ENCODE measurements around the gene ZBTB43. TPM values are rescaled to one million over a fixed set of nuclear protein-coding genes. Genes with fewer than 3 reads are reported as not detected.
A peak's percentile ranks its signal among the peaks of the same experiment; 100 is the strongest.

ZBTB43 gene, protein sequence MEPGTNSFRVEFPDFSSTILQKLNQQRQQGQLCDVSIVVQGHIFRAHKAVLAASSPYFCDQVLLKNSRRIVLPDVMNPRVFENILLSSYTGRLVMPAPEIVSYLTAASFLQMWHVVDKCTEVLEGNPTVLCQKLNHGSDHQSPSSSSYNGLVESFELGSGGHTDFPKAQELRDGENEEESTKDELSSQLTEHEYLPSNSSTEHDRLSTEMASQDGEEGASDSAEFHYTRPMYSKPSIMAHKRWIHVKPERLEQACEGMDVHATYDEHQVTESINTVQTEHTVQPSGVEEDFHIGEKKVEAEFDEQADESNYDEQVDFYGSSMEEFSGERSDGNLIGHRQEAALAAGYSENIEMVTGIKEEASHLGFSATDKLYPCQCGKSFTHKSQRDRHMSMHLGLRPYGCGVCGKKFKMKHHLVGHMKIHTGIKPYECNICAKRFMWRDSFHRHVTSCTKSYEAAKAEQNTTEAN
- 10 to 100 TPM in 5 of 6 experiments, 1 to 10 TPM in 1; 9.2 to 15.9 (median 13.6) TPM for total RNA-seq (2021; fragmentation: NEBNext Ultra II Directional; extraction: Animal tissue kit (Norgen Biotek cat#: 25700))
- long read RNA-seq, full-length matches to known transcripts, result 9 of 12 reads
- long read RNA-seq, partial matches to known transcripts, result 0 of 12 reads
- long read RNA-seq, other reads (novel, unspliced or antisense), result 3 of 12 reads

DNA sequence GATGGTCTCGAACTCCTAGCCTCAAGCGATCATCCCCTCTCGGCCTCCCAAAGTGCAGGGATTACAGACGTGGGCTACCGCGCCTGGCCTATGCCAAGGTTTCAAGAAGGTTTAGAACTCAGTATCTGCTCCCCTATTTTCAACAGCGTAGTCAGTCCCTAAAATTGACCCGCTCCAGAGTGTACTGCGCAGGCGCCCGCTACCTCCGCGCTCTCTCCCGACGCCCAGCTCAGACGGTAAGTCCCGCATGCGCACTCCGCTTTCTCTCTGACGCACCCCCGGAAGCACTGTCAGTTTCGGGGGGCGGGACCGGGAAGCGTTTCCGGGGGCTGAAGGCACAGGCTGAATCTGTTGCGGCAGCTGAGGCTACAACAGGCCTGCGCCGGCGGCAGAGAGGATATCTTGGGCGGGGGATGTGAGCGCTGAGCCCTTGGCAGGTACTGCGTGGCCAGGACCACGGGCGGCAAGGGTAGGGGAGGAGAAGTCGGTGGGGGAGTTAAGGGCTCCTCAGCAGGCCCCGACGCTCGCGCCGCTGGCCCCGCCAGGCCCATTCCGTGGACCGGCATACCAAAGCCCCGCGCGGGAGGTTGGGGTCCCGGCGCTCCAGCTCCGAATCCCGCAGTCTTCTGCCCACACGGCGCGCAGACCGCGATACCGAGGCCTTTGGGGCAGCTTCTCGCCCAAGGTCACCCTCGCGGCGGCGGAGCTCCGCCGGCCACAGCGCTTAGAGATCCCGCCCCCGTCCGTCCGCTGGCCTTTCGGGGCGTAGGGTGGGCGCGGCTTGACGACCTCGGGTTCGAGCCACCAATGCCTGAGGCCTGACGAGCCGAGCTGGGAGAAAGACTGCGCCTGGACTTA lies at the start of gene ZBTB43:
Gene ZBTB43 (plus strand): TSS at position 345 of the 858 bp plus-strand sequence. CDS start 27,470 bp downstream, outside the sequence.
- H3K36me3 Mint-ChIP-seq (ENCODE audit: low read depth), result peaks cover 12% of the 10 kb centered on the region
- peaks cover 4% of the 10 kb centered on the region for H3K27me3 Mint-ChIP-seq (ENCODE audit: insufficient read depth)
- peaks cover 38% of the 10 kb centered on the region for H3K4me1 Mint-ChIP-seq (ENCODE audit: low read depth)
- H3K9me3 Mint-ChIP-seq, result no peaks in the 10 kb centered on the region
- peak; percentile 91 for DNase-seq
- peak within 1 kb of the TSS; percentile 95 for H3K27ac Mint-ChIP-seq
- TF ChIP-seq, protein P1, sequence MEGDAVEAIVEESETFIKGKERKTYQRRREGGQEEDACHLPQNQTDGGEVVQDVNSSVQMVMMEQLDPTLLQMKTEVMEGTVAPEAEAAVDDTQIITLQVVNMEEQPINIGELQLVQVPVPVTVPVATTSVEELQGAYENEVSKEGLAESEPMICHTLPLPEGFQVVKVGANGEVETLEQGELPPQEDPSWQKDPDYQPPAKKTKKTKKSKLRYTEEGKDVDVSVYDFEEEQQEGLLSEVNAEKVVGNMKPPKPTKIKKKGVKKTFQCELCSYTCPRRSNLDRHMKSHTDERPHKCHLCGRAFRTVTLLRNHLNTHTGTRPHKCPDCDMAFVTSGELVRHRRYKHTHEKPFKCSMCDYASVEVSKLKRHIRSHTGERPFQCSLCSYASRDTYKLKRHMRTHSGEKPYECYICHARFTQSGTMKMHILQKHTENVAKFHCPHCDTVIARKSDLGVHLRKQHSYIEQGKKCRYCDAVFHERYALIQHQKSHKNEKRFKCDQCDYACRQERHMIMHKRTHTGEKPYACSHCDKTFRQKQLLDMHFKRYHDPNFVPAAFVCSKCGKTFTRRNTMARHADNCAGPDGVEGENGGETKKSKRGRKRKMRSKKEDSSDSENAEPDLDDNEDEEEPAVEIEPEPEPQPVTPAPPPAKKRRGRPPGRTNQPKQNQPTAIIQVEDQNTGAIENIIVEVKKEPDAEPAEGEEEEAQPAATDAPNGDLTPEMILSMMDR (IDR thresholded peaks at IDR 0.05), result no peak
- H3K4me3 Mint-ChIP-seq, result peak within 1 kb of the TSS; percentile 96

DNA sequence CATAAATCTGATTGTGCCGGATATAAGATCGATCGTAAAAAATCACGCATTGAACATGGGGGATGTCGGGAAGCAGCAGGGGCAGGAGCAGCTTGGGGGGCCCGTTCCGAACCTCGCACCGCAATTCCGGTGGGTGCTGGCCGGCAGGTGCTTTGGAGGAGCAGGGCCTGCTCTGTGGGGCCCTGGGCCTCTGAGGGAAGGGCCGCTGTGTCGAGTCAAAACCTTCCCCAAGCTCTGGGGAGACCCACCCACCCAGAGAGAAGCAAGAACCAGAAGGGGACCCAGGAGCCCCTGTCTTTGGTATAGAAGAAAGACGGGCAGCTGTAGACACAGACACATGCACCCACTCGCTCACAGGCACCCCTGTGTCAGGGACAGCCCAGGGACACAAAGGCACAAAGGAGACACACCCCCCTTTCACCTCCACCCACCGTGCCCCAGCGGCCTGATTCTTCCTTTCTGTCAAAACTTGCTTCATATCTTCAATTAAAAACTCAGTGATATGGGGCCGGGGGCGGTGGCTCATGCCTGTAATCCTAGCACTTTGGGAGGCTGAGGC lies 49.4 kb upstream of the ZBTB43 start:
- Mint-ChIP-seq H3K36me3 (ENCODE audit: low read depth) (no peaks in the 10 kb centered on the region), H3K9me3 (no peaks in the 10 kb centered on the region), H3K27ac (no peak overlapping the region), H3K4me1 (ENCODE audit: low read depth) (no peaks in the 10 kb centered on the region), H3K4me3 (no peak overlapping the region), H3K27me3 (ENCODE audit: insufficient read depth) (peaks cover 48% of the 10 kb centered on the region)
- no peak for DNase-seq
- TF ChIP-seq, protein P1 (IDR thresholded peaks at IDR 0.05), result no peak

DNA sequence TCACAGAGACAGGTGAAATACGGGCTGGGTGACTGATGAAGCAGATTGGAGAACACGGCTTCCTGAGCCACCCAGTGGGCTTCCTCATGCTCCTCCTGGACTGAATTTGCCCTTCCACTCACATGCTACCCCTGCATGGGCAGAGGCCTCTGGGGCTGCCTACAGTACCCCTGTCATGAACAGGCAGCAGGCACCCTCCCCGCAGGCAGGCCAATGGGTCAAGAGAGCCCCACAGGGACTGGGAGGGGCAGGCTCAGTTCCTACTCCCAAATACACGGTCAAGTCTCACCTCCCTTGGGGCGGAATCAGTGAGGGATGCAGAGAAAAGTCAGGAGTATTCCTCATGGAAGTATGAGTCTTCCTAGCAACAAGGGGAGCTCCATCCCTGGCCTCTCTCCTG lies 48.6 kb upstream of the ZBTB43 start:
- no peaks in the 10 kb centered on the region for H3K4me1 Mint-ChIP-seq (ENCODE audit: low read depth)
- peaks cover 41% of the 10 kb centered on the region for H3K27me3 Mint-ChIP-seq (ENCODE audit: insufficient read depth)
- no peak overlapping the region for H3K4me3 Mint-ChIP-seq
- TF ChIP-seq, protein P1 (IDR thresholded peaks at IDR 0.05), result no peak
- no peak for DNase-seq
- H3K9me3 Mint-ChIP-seq, result no peaks in the 10 kb centered on the region
- no peak overlapping the region for H3K27ac Mint-ChIP-seq
- no peaks in the 10 kb centered on the region for H3K36me3 Mint-ChIP-seq (ENCODE audit: low read depth)

DNA sequence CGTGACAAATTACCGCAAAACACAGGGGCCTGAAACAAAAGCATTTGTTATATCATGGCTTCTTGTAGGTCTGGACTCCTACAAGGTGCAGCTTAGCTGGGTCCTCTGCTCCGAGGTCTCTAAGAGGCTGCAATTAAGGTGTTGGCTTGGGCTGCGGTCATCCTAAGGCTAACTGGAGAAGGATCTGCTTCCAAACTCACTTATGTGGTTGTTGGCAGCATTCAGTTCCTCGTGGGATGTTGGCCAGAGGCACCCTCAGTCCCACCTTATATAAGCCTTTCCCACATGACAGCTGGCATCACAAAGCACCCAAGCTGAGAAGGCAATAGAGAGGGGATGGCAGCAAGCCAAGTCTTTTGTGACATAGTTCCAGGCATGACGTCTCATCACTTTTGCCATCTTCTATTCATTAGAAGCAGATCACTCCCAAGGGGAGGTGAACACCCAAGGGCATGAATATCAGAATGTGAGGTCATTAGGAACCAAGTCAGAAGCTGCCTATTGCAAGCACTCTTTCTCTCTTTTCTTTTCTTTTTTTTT lies 47.9 kb upstream of the ZBTB43 start:
- Mint-ChIP-seq H3K27ac (no peak overlapping the region), H3K4me1 (ENCODE audit: low read depth) (no peaks in the 10 kb centered on the region), H3K27me3 (ENCODE audit: insufficient read depth) (peaks cover 41% of the 10 kb centered on the region), H3K9me3 (no peaks in the 10 kb centered on the region), H3K4me3 (no peak overlapping the region), H3K36me3 (ENCODE audit: low read depth) (no peaks in the 10 kb centered on the region)
- TF ChIP-seq, protein P1 (IDR thresholded peaks at IDR 0.05), result no peak
- no peak for DNase-seq

Measured in HFFc6 (cell line).